Chondrocyte (in vitro differentiated cells): Measurements from ENCODE around the gene FRZB. TPM values are rescaled to one million over a fixed set of nuclear protein-coding genes. Genes with fewer than 3 reads are reported as not detected.
"Not testable (repeated sequence)": the region's sequence is repeated elsewhere in the genome, so short reads cannot be mapped to it uniquely, and the experiment has no call there.

ENCODE experiments used
- DNase-seq: peaks from one replicate; pipeline ENCODE4 v3.0.0; 2021; ENCODE audit warnings: mixed read lengths, low spot score
- H3K27ac Mint-ChIP-seq: one replicate; pipeline ENCODE4 v1.8.0; 2021; ENCODE audit warnings: mild to moderate bottlenecking, moderate library complexity, mixed read lengths; ENCODE audit not compliant: unreplicated experiment
- H3K27me3 Mint-ChIP-seq: 2 replicates; pipeline ENCODE4 v1.8.0; 2021; ENCODE audit warnings: low read depth, mixed read lengths
- H3K36me3 Mint-ChIP-seq: 2 replicates; pipeline ENCODE4 v1.8.0; 2021; ENCODE audit warnings: low read depth, mixed read lengths
- H3K4me1 Mint-ChIP-seq: 2 replicates; pipeline ENCODE4 v1.8.0; 2021; ENCODE audit warnings: low read depth, mild to moderate bottlenecking, mixed read lengths
- H3K4me3 Mint-ChIP-seq: one replicate; pipeline ENCODE4 v1.8.0; 2021; ENCODE audit warnings: mild to moderate bottlenecking, moderate library complexity, mixed read lengths; ENCODE audit not compliant: unreplicated experiment
- H3K9me3 Mint-ChIP-seq: 2 replicates; pipeline ENCODE4 v1.8.0; 2021; ENCODE audit warnings: low read depth, mixed read lengths
- CTCF ChIP-seq: fragments of 200-600 bp; sonication (generic); IDR thresholded peaks from 2 replicates; pipeline ENCODE4 v1.5.0; 2021; ENCODE audit warnings: antibody characterized with exemption, mild to moderate bottlenecking, moderate library complexity
- total RNA-seq: library from RNA; stranded (reverse); gene quantifications from 3 replicates; pipeline ENCODE4 v1.2.1, GENCODE V29; 2021

FRZB gene
- total RNA-seq, 1 donor from 2014 or later = 15.0 TPM

GRCh38 chr2:182883451-182883850 is 17.0 kb upstream of the FRZB start:
- Mint-ChIP-seq H3K4me3 (no peak overlapping the region), H3K9me3 (peaks cover 11% of the 10 kb centered on the region), H3K36me3 (peaks cover 5% of the 10 kb centered on the region), H3K4me1 (peaks cover 22% of the 10 kb centered on the region), H3K27me3 (no peaks in the 10 kb centered on the region), H3K27ac (no peak overlapping the region)
- TF ChIP-seq CTCF = no peak
- no peak for DNase-seq

GRCh38 chr2:182880100-182880499 is 13.7 kb upstream of the FRZB start:
- H3K4me3 Mint-ChIP-seq, H3K27ac Mint-ChIP-seq, H3K4me1 Mint-ChIP-seq, DNase-seq, H3K27me3 Mint-ChIP-seq: not testable (repeated sequence)
- Mint-ChIP-seq H3K9me3 (peaks cover 26% of the 10 kb centered on the region), H3K36me3 (peaks cover 14% of the 10 kb centered on the region)

- Mint-ChIP-seq H3K36me3 (peaks cover 14% of the 10 kb centered on the region), H3K9me3 (peaks cover 31% of the 10 kb centered on the region)
- not testable (repeated sequence) for H3K27ac Mint-ChIP-seq, DNase-seq, H3K4me1 Mint-ChIP-seq, H3K27me3 Mint-ChIP-seq, H3K4me3 Mint-ChIP-seq
Observed at GRCh38 chr2:182876653-182877052, 10.2 kb upstream of the FRZB start.

GRCh38 chr2:182870227-182870626 is 3.8 kb upstream of the FRZB start:
- Mint-ChIP-seq H3K27ac (no peak overlapping the region), H3K9me3 (peaks cover 5% of the 10 kb centered on the region), H3K27me3 (no peaks in the 10 kb centered on the region), H3K36me3 (no peaks in the 10 kb centered on the region), H3K4me1 (peaks cover 25% of the 10 kb centered on the region), H3K4me3 (no peak overlapping the region)
- peak; percentile 52 for TF ChIP-seq CTCF
- DNase-seq = no peak

GRCh38 chr2:182868054-182868796 is 1.8 kb upstream of the FRZB start:
- H3K4me1 Mint-ChIP-seq = peaks cover 40% of the 10 kb centered on the region
- no peaks in the 10 kb centered on the region for H3K27me3 Mint-ChIP-seq
- DNase-seq = no peak
- H3K36me3 Mint-ChIP-seq = no peaks in the 10 kb centered on the region
- no peak overlapping the region for H3K27ac Mint-ChIP-seq
- no peak for TF ChIP-seq CTCF
- no peaks in the 10 kb centered on the region for H3K9me3 Mint-ChIP-seq
- H3K4me3 Mint-ChIP-seq = no peak overlapping the region

- H3K27ac Mint-ChIP-seq = no peak overlapping the region
- H3K27me3 Mint-ChIP-seq = no peaks in the 10 kb centered on the region
- no peak for DNase-seq
- peak overlapping the region; percentile 80 for H3K4me3 Mint-ChIP-seq
- peaks cover 47% of the 10 kb centered on the region for H3K4me1 Mint-ChIP-seq
- no peaks in the 10 kb centered on the region for H3K36me3 Mint-ChIP-seq
- no peaks in the 10 kb centered on the region for H3K9me3 Mint-ChIP-seq
- no peak for TF ChIP-seq CTCF
Observed at GRCh38 chr2:182867426-182868053, 1.1 kb upstream of the FRZB start.
